Testis (tissue), 3 donors: ENCODE measurements around the gene PLEKHG4B. TPM values are rescaled to one million over a fixed set of nuclear protein-coding genes. Genes with fewer than 3 reads are reported as not detected.

Experiments used
- DNase-seq: peaks from one replicate; pipeline ENCODE4 v3.0.0-alpha.2; 2019
- H3K27ac ChIP-seq, 2 donors: fragments of 200-600 bp; sonication (generic); one replicate each; pipeline ENCODE4 v1.5.1; 2019
- H3K27me3 ChIP-seq: fragments of 200-600 bp; sonication (generic); one replicate; pipeline ENCODE4 v1.5.1; 2019
- H3K36me3 ChIP-seq: fragments of 200-600 bp; sonication (generic); one replicate; pipeline ENCODE4 v1.5.1; 2017; ENCODE audit warnings: low read depth; ENCODE audit errors: missing control alignments
- H3K4me1 ChIP-seq: fragments of 200-600 bp; sonication (generic); one replicate; pipeline ENCODE4 v1.5.1; 2019
- H3K4me3 ChIP-seq, 2 donors: fragments of 200-600 bp; sonication (generic); one replicate each; pipeline ENCODE4 v1.5.1; 2017 to 2019
- H3K9me3 ChIP-seq: fragments of 200-600 bp; sonication (generic); one replicate; pipeline ENCODE4 v1.5.1; 2017
- POLR2A ChIP-seq: fragments of 450-650 bp; IDR thresholded peaks from one replicate; pipeline ENCODE4 v1.6.1; 2017; ENCODE audit warnings: antibody characterized with exemption, mild to moderate bottlenecking, moderate library complexity
- WGBS, 2 donors: methylation state at CpG; one replicate each; pipeline ENCODE4 v1.1.5; 2018; 5-methylcytosine and 5-hydroxymethylcytosine counted together
- intact Hi-C: fragments of 100-400 bp; cut with DNase I; formaldehyde crosslinking; loops from one replicate; pipeline ENCODE4 v1.15.1; 2023; ENCODE audit warnings: low total_unique reads
- polyA plus RNA-seq: library from polyadenylated mRNA; stranded (reverse); fragments of 350-450 nt; fragmentation: Illumina TruSeq; extraction: RNeasy Lipid Tissue Mini Kit (QIAGEN cat#74804); gene quantifications from one replicate; pipeline ENCODE4 v1.2.3, GENCODE V29; 2014; ENCODE audit warnings: low read depth, low replicate concordance; ENCODE audit not compliant: insufficient read depth
- total RNA-seq, 2 donors: library from RNA; depleted of rRNA; stranded (reverse); fragments of >200 nt; gene quantifications; one replicate each; pipeline ENCODE4 v1.2.3, GENCODE V29; 2016
- TF ChIP-seq, protein P1 (sequence below), 3 experiments: fragments of 450-650 bp in 2 of 3; fragments of 200-600 bp in 1 of 3; sonication (generic) in 1 of 3; IDR thresholded peaks; one replicate each; pipeline ENCODE4 v1.5.1; 2016 to 2019; ENCODE audit warnings: antibody characterized with exemption in 3 of 3, mild to moderate bottlenecking in 2 of 3, moderate library complexity in 1 of 3

PLEKHG4B gene
- total and polyA plus RNA-seq, 3 donors from 2014 or later: 3.2 to 6.9 (median 6.0) TPM

DNA sequence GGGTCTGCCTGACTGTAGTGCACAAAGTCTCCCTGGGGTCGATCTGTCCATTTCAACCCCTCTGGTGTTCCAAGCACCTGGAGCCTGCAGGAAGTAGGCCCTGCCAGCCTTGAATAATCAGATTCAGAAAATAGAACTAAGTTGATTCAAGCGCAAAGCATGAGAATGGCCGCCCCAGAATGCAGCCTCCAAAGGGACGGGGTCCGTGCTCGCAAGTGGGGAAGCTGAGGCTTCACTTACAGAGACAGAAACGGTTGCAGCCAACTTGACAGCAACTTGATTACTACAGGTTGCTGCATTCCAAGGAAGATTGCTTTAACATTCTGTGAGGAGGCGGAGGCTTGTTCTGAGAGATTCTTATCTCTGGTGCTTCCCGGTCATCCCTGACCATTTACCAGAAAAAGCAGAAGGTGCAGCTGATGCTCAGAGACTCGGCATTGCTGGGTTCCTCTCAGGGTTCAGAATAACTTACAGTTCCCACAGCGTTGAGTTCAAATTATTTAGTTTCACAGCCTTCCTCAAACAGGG is 84.4 kb downstream of the PLEKHG4B start:
- H3K9me3 ChIP-seq: no peaks in the 10 kb centered on the region
- TF ChIP-seq, protein P1, sequence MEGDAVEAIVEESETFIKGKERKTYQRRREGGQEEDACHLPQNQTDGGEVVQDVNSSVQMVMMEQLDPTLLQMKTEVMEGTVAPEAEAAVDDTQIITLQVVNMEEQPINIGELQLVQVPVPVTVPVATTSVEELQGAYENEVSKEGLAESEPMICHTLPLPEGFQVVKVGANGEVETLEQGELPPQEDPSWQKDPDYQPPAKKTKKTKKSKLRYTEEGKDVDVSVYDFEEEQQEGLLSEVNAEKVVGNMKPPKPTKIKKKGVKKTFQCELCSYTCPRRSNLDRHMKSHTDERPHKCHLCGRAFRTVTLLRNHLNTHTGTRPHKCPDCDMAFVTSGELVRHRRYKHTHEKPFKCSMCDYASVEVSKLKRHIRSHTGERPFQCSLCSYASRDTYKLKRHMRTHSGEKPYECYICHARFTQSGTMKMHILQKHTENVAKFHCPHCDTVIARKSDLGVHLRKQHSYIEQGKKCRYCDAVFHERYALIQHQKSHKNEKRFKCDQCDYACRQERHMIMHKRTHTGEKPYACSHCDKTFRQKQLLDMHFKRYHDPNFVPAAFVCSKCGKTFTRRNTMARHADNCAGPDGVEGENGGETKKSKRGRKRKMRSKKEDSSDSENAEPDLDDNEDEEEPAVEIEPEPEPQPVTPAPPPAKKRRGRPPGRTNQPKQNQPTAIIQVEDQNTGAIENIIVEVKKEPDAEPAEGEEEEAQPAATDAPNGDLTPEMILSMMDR (IDR thresholded peaks at IDR 0.05): no peak
- no peaks in the 10 kb centered on the region for H3K4me1 ChIP-seq
- 85 to 90% methylated on average over 10 to 11 of the region's 11 CpGs for WGBS, 2 donors
- intact Hi-C loops: no loop called here
- no peak for DNase-seq
- no peaks in the 10 kb centered on the region for H3K36me3 ChIP-seq
- H3K27me3 ChIP-seq: no peaks in the 10 kb centered on the region
- no peak overlapping the region for H3K4me3 ChIP-seq
- H3K27ac ChIP-seq: no peak overlapping the region

DNA sequence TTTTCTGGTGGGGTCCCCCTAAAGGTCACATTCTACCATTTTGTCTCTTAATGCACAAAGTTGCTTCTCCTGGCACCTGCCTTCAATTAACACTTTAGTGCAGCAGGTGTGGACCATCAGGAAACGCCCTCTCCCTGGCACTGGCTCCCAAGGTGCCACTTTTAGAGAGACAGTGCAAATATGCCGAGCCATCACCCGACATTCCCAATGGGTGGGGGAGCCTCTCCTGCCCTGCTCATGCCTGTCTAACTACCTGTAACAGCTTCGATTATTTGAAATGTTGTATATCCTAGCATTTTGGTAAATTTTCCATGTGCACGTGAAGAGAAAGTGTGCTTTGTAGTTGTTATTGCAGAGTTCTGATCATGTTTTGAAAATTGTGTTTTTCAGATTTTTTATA is 86.1 kb downstream of the PLEKHG4B start:
- Histone ChIP-seq H3K27ac (no peak overlapping the region), H3K9me3 (no peaks in the 10 kb centered on the region), H3K4me3 (no peak overlapping the region), H3K36me3 (no peaks in the 10 kb centered on the region), H3K27me3 (no peaks in the 10 kb centered on the region), H3K4me1 (no peaks in the 10 kb centered on the region)
- intact Hi-C loops: no loop called here
- no peak for DNase-seq
- WGBS, 2 donors: 63 to 85% methylated on average over 5 of the region's 5 CpGs
- no peak for TF ChIP-seq POLR2A
- TF ChIP-seq, protein P1 (IDR thresholded peaks at IDR 0.05): no peak

DNA sequence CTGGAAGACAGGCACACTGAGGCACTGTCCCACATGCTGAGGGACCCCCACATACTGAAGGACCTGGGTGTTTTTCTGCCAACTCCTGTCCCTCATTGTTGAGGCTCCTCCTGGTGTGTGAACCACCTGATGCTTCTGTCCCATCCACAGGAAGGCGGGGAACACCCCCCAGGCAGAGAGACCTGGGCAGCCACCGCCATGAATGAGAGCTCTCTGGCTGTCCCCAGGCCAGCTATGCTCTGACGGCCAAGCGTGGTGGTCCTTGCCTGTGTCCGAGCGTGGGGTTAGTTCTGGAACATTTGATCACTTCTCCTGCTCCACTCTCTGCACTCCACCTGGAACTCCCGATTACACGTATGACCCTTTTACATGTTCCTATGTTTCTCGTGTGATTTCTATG is 87.4 kb downstream of the PLEKHG4B start:
- Histone ChIP-seq H3K4me1 (no peaks in the 10 kb centered on the region), H3K9me3 (no peaks in the 10 kb centered on the region), H3K36me3 (no peaks in the 10 kb centered on the region), H3K4me3 (no peak overlapping the region), H3K27me3 (no peaks in the 10 kb centered on the region), H3K27ac (no peak overlapping the region)
- 90 to 95% methylated on average over 5 to 9 of the region's 9 CpGs for WGBS, 2 donors
- TF ChIP-seq, protein P1 (IDR thresholded peaks at IDR 0.05): no peak
- no peak for TF ChIP-seq POLR2A
- no peak for DNase-seq
- intact Hi-C loops: no loop called here

DNA sequence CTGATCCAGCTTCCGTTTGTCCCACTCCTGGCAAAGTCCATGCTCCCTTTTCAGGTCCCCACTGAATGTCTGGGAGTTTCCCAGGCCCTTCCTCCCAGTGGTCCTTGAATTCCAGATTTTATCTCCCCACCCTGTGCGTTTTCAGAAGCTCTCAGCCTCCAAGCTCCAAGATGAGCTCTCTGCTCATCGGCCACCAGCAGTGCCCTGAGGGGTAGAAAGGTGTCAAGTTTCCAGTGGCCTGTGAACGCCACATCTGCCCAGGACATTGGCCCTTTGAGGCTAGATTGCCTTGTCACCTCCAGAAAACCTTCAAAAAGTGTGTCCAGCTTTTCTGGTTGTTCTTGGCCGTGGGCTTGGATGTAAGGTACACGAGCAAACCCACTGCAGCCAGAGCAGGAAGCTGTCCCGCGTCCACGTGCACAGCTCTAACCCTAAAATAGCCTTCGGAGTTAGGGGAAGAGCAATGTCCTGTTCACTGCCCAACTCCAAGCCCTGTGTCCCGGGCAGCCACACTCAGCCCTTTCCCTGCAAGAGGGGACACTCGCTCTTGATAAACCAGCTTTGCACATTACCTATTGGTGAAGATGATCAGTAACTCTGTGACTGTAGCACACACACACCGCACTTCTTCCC is 88.4 kb downstream of the PLEKHG4B start:
- Histone ChIP-seq H3K9me3 (no peaks in the 10 kb centered on the region), H3K4me3 (no peak overlapping the region), H3K36me3 (no peaks in the 10 kb centered on the region), H3K4me1 (no peaks in the 10 kb centered on the region), H3K27ac (no peak overlapping the region), H3K27me3 (no peaks in the 10 kb centered on the region)
- intact Hi-C loops: no loop called here
- no peak for TF ChIP-seq POLR2A
- TF ChIP-seq, protein P1 (IDR thresholded peaks at IDR 0.05): no peak
- DNase-seq: no peak
- WGBS, 2 donors: 70 to 74% methylated on average over 11 to 13 of the region's 13 CpGs

DNA sequence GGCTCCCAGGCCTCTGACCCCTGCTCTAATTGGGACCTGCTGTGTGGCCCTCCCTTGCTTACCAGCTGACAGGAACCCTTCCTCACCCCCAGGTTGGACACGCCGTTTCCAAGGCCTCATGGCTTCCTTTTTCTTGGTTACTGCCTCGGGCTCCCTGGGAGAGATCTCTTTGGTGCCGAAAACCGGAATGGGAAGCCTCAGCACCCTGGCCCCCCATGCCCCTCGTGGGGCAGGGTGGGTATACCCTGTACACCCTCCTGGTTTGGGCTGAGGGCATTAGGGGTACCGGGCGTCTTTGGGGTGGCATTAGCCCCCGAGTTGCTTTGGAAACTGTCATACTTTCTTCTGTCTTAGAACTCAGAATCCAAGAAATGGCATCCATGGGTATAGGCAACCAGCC is 89.2 kb downstream of the PLEKHG4B start:
- TF ChIP-seq, protein P1 (IDR thresholded peaks at IDR 0.05): no peak
- no peak for TF ChIP-seq POLR2A
- Histone ChIP-seq H3K27me3 (no peaks in the 10 kb centered on the region), H3K36me3 (no peaks in the 10 kb centered on the region), H3K4me1 (no peaks in the 10 kb centered on the region), H3K4me3 (no peak overlapping the region), H3K27ac (no peak overlapping the region), H3K9me3 (no peaks in the 10 kb centered on the region)
- 96 to 97% methylated on average over 9 of the region's 9 CpGs for WGBS, 2 donors
- DNase-seq: no peak
- intact Hi-C loops: no loop called here
